ENCODE data around the gene PHKG1. TPM values are rescaled to one million over a fixed set of nuclear protein-coding genes. Genes with fewer than 3 reads are reported as not detected.
"Not testable (repeated sequence)": the region's sequence is repeated elsewhere in the genome, so short reads cannot be mapped to it uniquely, and the experiment has no call there.

Gene PHKG1
- total RNA-seq, 1 donor from 2014 or later: 0.15 TPM

GRCh38 chr7:56083150-56083785 is 9.5 kb downstream of the PHKG1 start:
- DNase-seq (ENCODE audit: low read depth): peak; percentile 32

GRCh38 chr7:56081626-56082340 is 11.0 kb downstream of the PHKG1 start:
- DNase-seq (ENCODE audit: low read depth): no peak

- not testable (repeated sequence) for DNase-seq (ENCODE audit: low read depth)
Measured at GRCh38 chr7:56080726-56081435, 11.9 kb downstream of the PHKG1 start.

GRCh38 chr7:56079450-56080185 is 13.1 kb downstream of the PHKG1 start:
- DNase-seq (ENCODE audit: low read depth): no peak

- DNase-seq (ENCODE audit: low read depth): no peak
Measured at GRCh38 chr7:56078196-56078595, 14.6 kb downstream of the PHKG1 start.

GRCh38 chr7:56077681-56078080 is 15.1 kb downstream of the PHKG1 start:
- no peak for DNase-seq (ENCODE audit: low read depth)

GRCh38 chr7:56074371-56074791 is 18.4 kb downstream of the PHKG1 start:
- DNase-seq (ENCODE audit: low read depth): peak; percentile 62

GRCh38 chr7:56066376-56066775 is 26.4 kb downstream of the PHKG1 start:
- DNase-seq (ENCODE audit: low read depth): not testable (repeated sequence)

GRCh38 chr7:56063882-56064625 is 28.7 kb downstream of the PHKG1 start, which contains the start of gene SUMF2:
SUMF2 (plus strand) TSS chr7:56064286; CDS start chr7:56064312, 26 bp downstream.
- DNase-seq (ENCODE audit: low read depth): peak; percentile 74

GRCh38 chr7:56063500-56063881 is 29.3 kb downstream of the PHKG1 start:
- no peak for DNase-seq (ENCODE audit: low read depth)

GRCh38 chr7:56062382-56062781 is 30.4 kb downstream of the PHKG1 start:
- peak; percentile 49 for DNase-seq (ENCODE audit: low read depth)

- no peak for DNase-seq (ENCODE audit: low read depth)
Measured at GRCh38 chr7:56053993-56054392, 38.8 kb downstream of the PHKG1 start.

- no peak for DNase-seq (ENCODE audit: low read depth)
Measured at GRCh38 chr7:56053379-56053778, 39.4 kb downstream of the PHKG1 start.

GRCh38 chr7:56051339-56052191 is 41.2 kb downstream of the PHKG1 start, which contains the start of the genes CCT6A and PSPH:
CCT6A (plus strand) TSS chr7:56051765; CDS start chr7:56051849, 84 bp downstream.
PSPH (minus strand) TSS chr7:56051444; CDS start chr7:56021212, 30,232 bp downstream.
- DNase-seq (ENCODE audit: low read depth): peak; percentile 93

- no peak for DNase-seq (ENCODE audit: low read depth)
Measured at GRCh38 chr7:56051053-56051338, 41.8 kb downstream of the PHKG1 start.

- peak; percentile 29 for DNase-seq (ENCODE audit: low read depth)
Measured at GRCh38 chr7:56048763-56049162, 44.0 kb downstream of the PHKG1 start.

- DNase-seq (ENCODE audit: low read depth): no peak
Measured at GRCh38 chr7:56048245-56048644, 44.5 kb downstream of the PHKG1 start.

GRCh38 chr7:56047446-56048116 is 45.2 kb downstream of the PHKG1 start:
- DNase-seq (ENCODE audit: low read depth): peak; percentile 83

- peak; percentile 96 for DNase-seq (ENCODE audit: low read depth)
Measured at GRCh38 chr7:56046721-56047445, 45.9 kb downstream of the PHKG1 start.

Data from renal cortical epithelial cell (primary cell).